Naive thymus-derived CD4-positive, alpha-beta T cell (primary cell): ENCODE measurements around the gene CASP10. TPM values are rescaled to one million over a fixed set of nuclear protein-coding genes. Genes with fewer than 3 reads are reported as not detected.

Source experiments
- ATAC-seq: fragments of 150-1000 bp; cut with Tn5 transposase; 2 replicates; pipeline ENCODE4 v1.10.0; 2021; ENCODE audit warnings: mild to moderate bottlenecking, moderate library complexity
- CTCF ChIA-PET: fragments of 350-600 bp; sonication (Branson Sonifier 250); formaldehyde crosslinking; loops from one replicate; lab custom pipeline; 2021; ENCODE audit warnings: antibody characterized with exemption; lab: Charles Lee
- POLR2A ChIA-PET: fragments of 350-600 bp; sonication (Branson Sonifier 250); formaldehyde crosslinking; loops from one replicate; lab custom pipeline; 2021; ENCODE audit warnings: antibody characterized with exemption, inconsistent platforms; lab: Charles Lee
- DNase-seq, 9 donors: peaks; one replicate each; pipeline versions ENCODE4 v3.0.0 to v3.0.0-alpha.2; 2020 to 2022; ENCODE audit warnings: mixed read lengths in 1 of 9
- H3K27ac ChIP-seq: one replicate; pipeline ENCODE4 v1.7.0; 2013; ENCODE audit warnings: mild to moderate bottlenecking, low read depth, low read length, moderate library complexity
- H3K27me3 ChIP-seq, 2 donors: one replicate each; pipeline ENCODE4 v1.7.0; 2013; ENCODE audit warnings: low read length in 2 of 2, mild to moderate bottlenecking in 2 of 2, moderate library complexity in 2 of 2; ENCODE audit not compliant: control insufficient read depth in 2 of 2, insufficient read depth in 2 of 2
- H3K36me3 ChIP-seq, 3 experiments: 1 replicate in 2 of 3; 2 replicates in 1 of 3; pipeline ENCODE4 v1.7.0; 2013; ENCODE audit warnings: low read length in 3 of 3, mild to moderate bottlenecking in 3 of 3, moderate library complexity in 1 of 3; ENCODE audit not compliant: insufficient read depth in 3 of 3, control insufficient read depth in 2 of 3
- H3K4me1 ChIP-seq, 2 donors: one replicate each; pipeline ENCODE4 v1.7.0; 2013; ENCODE audit warnings: low read length in 2 of 2, mild to moderate bottlenecking in 2 of 2, moderate library complexity in 1 of 2; ENCODE audit not compliant: control insufficient read depth in 2 of 2, insufficient read depth in 2 of 2
- H3K4me3 ChIP-seq: 2 replicates; pipeline ENCODE4 v1.7.0; 2013; ENCODE audit warnings: mild to moderate bottlenecking, low read length
- H3K9me3 ChIP-seq, 3 experiments: 1 replicate in 2 of 3; 2 replicates in 1 of 3; pipeline ENCODE4 v1.7.0; 2013; ENCODE audit warnings: low read length in 3 of 3; ENCODE audit not compliant: control insufficient read depth in 2 of 3
- H3K27ac Mint-ChIP-seq, 9 donors: one replicate each; pipeline ENCODE4 v1.8.0; 2020 to 2022; ENCODE audit warnings: mixed read lengths in 9 of 9, mild to moderate bottlenecking in 8 of 9, moderate library complexity in 5 of 9, inconsistent platforms in 2 of 9
- H3K27me3 Mint-ChIP-seq, 5 donors: one replicate each; pipeline ENCODE4 v1.8.0; 2021 to 2022; ENCODE audit warnings: mixed read lengths in 5 of 5, mild to moderate bottlenecking in 1 of 5
- H3K36me3 Mint-ChIP-seq, 5 donors: one replicate each; pipeline ENCODE4 v1.8.0; 2020 to 2022; ENCODE audit warnings: mixed read lengths in 5 of 5, mild to moderate bottlenecking in 3 of 5, inconsistent platforms in 1 of 5
- H3K4me1 Mint-ChIP-seq, 7 donors: one replicate each; pipeline ENCODE4 v1.8.0; 2020 to 2022; ENCODE audit warnings: mixed read lengths in 7 of 7, mild to moderate bottlenecking in 3 of 7, inconsistent platforms in 1 of 7
- H3K4me3 Mint-ChIP-seq, 10 donors: one replicate each; pipeline ENCODE4 v1.8.0; 2020 to 2022; ENCODE audit warnings: mild to moderate bottlenecking in 10 of 10, mixed read lengths in 10 of 10, moderate library complexity in 6 of 10, inconsistent platforms in 2 of 10
- H3K9me3 Mint-ChIP-seq, 11 donors: one replicate each; pipeline ENCODE4 v1.8.0; 2020 to 2022; ENCODE audit warnings: mixed read lengths in 11 of 11, mild to moderate bottlenecking in 4 of 11, inconsistent platforms in 1 of 11, moderate library complexity in 1 of 11
- intact Hi-C, 2 donors: fragments of 100-400 bp; cut with micrococcal nuclease; formaldehyde crosslinking; loops; one replicate each; pipeline ENCODE4 v1.15.1; 2023
- polyA plus RNA-seq, 2 donors: library from polyadenylated mRNA; unstranded; fragments of 300-500 nt; fragmentation: Illumina TruSeq; gene quantifications; one replicate each; pipeline ENCODE4 v1.2.3, GENCODE V29; 2021
- total RNA-seq, 6 experiments: library from RNA in 5 of 6; stranded (reverse) in 5 of 6; gene quantifications; 1 replicate in 5 of 6; 2 replicates in 1 of 6; pipeline ENCODE4 v1.2.3 and lab custom pipeline; 2021 to 2026

Gene CASP10
- total and polyA plus RNA-seq, 7 experiments from 2014 or later = 15.9 to 49.8 (median 40.8) TPM

DNA sequence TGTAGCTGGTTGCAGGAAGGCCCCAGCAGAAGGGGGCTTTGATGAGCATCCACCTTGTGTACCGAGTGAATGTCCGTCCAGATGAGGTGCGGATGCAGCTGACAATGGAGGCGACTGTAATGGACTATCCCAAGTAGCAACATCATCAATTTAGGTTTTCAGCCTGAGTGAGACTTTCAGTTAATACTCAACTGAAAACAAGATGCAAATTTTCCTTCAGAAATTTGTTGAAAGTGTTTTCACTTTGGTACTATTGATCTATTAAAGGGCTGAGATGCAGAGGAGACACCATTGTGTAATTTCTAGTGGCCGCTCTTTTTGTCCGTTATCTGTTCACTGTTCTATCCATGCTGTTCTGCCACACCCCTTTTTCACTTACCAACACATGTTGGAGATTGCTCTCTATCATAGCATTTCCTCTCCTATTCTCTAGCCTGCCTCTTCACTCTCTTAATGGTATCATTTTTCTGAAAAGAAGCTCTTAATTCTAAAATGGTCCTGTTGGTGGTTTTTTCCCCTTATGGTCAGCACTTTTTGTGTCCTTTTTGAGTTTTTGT lies 65.4 kb downstream of the CASP10 start:
- intact Hi-C loops = no loop called here
- Mint-ChIP-seq H3K36me3 (peaks cover 0 to 62% (median 33%) of the 10 kb centered on the region in 5 donors), H3K4me1 (peaks cover 49 to 91% (median 71%) of the 10 kb centered on the region in 7 donors), H3K27me3 (no peaks in the 10 kb centered on the region), H3K9me3 (peaks cover 0 to 16% (median 0%) of the 10 kb centered on the region in 11 donors), H3K4me3 (peak overlapping the region in 6 of 10 donors; percentile 3 to 48 (median 11)), H3K27ac (peak overlapping the region in 8 of 9 donors; percentile 8 to 95 (median 33))
- Histone ChIP-seq H3K36me3 (peaks cover 0 to 7% (median 0%) of the 10 kb centered on the region in 3 experiments), H3K27me3 (no peaks in the 10 kb centered on the region), H3K4me1 (peaks cover 26 to 30% of the 10 kb centered on the region in 2 donors), H3K4me3 (no peak overlapping the region), H3K9me3 (no peaks in the 10 kb centered on the region), H3K27ac (no peak overlapping the region)
- no peak for ATAC-seq
- ChIA-PET POLR2A (interaction anchor here (0.6 to 1.4 kb wide), 6 partner anchors 9 to 356 kb away, joined by 3 to 8 read pairs (median 3); no protein-coding TSS in a partner anchor), CTCF (interaction anchor here (0.5 to 1.3 kb wide), 2 partner anchors 12 to 29 kb away, joined by 3 to 4 read pairs; partner anchors contain the start of gene CASP8)
- no peak for DNase-seq

GRCh38 chr2:201249889-201250288 lies 66.9 kb downstream of the CASP10 start:
- Mint-ChIP-seq H3K4me1 (peaks cover 55 to 91% (median 77%) of the 10 kb centered on the region in 7 donors), H3K4me3 (peak overlapping the region in 6 of 10 donors; percentile 13 to 51 (median 32)), H3K27me3 (no peaks in the 10 kb centered on the region), H3K27ac (peak overlapping the region; percentile 46 to 95 (median 76)), H3K36me3 (peaks cover 0 to 66% (median 35%) of the 10 kb centered on the region in 5 donors), H3K9me3 (peaks cover 0 to 16% (median 0%) of the 10 kb centered on the region in 11 donors)
- peaks cover 0 to 7% (median 0%) of the 10 kb centered on the region in 3 experiments for H3K36me3 ChIP-seq
- peaks cover 41 to 45% of the 10 kb centered on the region in 2 donors for H3K4me1 ChIP-seq
- no peak for DNase-seq
- no peak for ATAC-seq
- CTCF ChIA-PET = no interaction called here
- no peaks in the 10 kb centered on the region for H3K27me3 ChIP-seq
- POLR2A ChIA-PET = interaction anchor here (1.0 to 1.9 kb wide), 3 partner anchors 10 to 18 kb away, joined by 3 to 5 read pairs (median 4); partner anchors contain the start of gene CASP8
- intact Hi-C loops = loop anchor here in 1 of 2 donors (10.0 kb wide), 2 partner anchors 1015 to 1385 kb away; partner anchors contain the start of genes FAM117B and NOP58
- no peak overlapping the region for H3K27ac ChIP-seq
- no peaks in the 10 kb centered on the region for H3K9me3 ChIP-seq
- H3K4me3 ChIP-seq = no peak overlapping the region

DNA sequence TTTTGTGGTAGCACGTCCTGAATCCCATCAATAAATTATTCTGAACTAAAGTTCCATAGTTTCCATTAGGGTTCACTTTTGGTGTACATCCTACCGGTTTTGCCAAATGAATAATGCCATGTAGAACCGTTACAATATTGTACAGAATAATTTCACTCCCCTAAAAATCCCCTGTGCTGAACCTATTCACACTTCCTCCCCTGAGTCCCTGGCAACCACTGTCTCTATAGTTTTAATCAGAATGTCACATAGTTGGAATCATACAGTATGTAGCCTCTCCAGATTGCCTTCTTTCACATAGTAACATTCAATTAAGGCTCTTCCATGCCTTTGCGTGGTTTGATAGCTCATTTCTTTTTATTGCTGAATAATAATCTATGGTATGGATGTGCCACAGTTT lies 67.8 kb downstream of the CASP10 start:
- peaks cover 48 to 52% of the 10 kb centered on the region in 2 donors for H3K4me1 ChIP-seq
- Mint-ChIP-seq H3K27me3 (no peaks in the 10 kb centered on the region), H3K4me1 (peaks cover 57 to 91% (median 80%) of the 10 kb centered on the region in 7 donors), H3K9me3 (peaks cover 0 to 16% (median 0%) of the 10 kb centered on the region in 11 donors), H3K36me3 (peaks cover 0 to 63% (median 35%) of the 10 kb centered on the region in 5 donors), H3K27ac (peak overlapping the region; percentile 46 to 95 (median 72)), H3K4me3 (peak overlapping the region in 5 of 10 donors; percentile 0 to 17 (median 2))
- no peak for ATAC-seq
- DNase-seq = no peak
- no peaks in the 10 kb centered on the region for H3K27me3 ChIP-seq
- intact Hi-C loops = loop anchor here in 1 of 2 donors (10.0 kb wide), 2 partner anchors 1014 to 1384 kb away; partner anchors contain the start of genes FAM117B and NOP58
- H3K4me3 ChIP-seq = no peak overlapping the region
- H3K27ac ChIP-seq = no peak overlapping the region
- CTCF ChIA-PET = no interaction called here
- POLR2A ChIA-PET = interaction anchor here (1.9 to 4.6 kb wide), 2 partner anchors 9 to 13 kb away, joined by 5 to 16 read pairs; partner anchors contain the start of gene CASP8
- peaks cover 0 to 7% (median 0%) of the 10 kb centered on the region in 3 experiments for H3K36me3 ChIP-seq
- H3K9me3 ChIP-seq = no peaks in the 10 kb centered on the region

GRCh38 chr2:201254081-201254730 lies 71.3 kb downstream of the CASP10 start:
- Mint-ChIP-seq H3K27me3 (no peaks in the 10 kb centered on the region), H3K4me1 (peaks cover 60 to 96% (median 86%) of the 10 kb centered on the region in 7 donors), H3K36me3 (peaks cover 0 to 48% (median 18%) of the 10 kb centered on the region in 5 donors), H3K27ac (peak overlapping the region; percentile 88 to 98 (median 95)), H3K4me3 (peak overlapping the region in 9 of 10 donors; percentile 33 to 73 (median 56)), H3K9me3 (peaks cover 0 to 16% (median 0%) of the 10 kb centered on the region in 11 donors)
- Histone ChIP-seq H3K9me3 (no peaks in the 10 kb centered on the region), H3K4me1 (peaks cover 68 to 76% of the 10 kb centered on the region in 2 donors), H3K36me3 (peaks cover 0 to 7% (median 0%) of the 10 kb centered on the region in 3 experiments), H3K27me3 (no peaks in the 10 kb centered on the region), H3K4me3 (no peak overlapping the region), H3K27ac (peak overlapping the region; percentile 91)
- DNase-seq (peak in 1 of 9 donors; percentile 47), ATAC-seq (no peak)
- ChIA-PET CTCF (interaction anchor here (1.2 to 4.7 kb wide), 4 partner anchors 10 to 109 kb away, joined by 3 to 22 read pairs (median 11); no protein-coding TSS in a partner anchor), POLR2A (interaction anchor here (0.7 to 4.6 kb wide), 8 partner anchors 9 to 21 kb away, joined by 3 to 30 read pairs (median 10); no protein-coding TSS in a partner anchor)
- intact Hi-C loops = loop anchor here in 1 of 2 donors (10.0 kb wide), 2 partner anchors 1011 to 1381 kb away; partner anchors contain the start of genes FAM117B and NOP58

DNA sequence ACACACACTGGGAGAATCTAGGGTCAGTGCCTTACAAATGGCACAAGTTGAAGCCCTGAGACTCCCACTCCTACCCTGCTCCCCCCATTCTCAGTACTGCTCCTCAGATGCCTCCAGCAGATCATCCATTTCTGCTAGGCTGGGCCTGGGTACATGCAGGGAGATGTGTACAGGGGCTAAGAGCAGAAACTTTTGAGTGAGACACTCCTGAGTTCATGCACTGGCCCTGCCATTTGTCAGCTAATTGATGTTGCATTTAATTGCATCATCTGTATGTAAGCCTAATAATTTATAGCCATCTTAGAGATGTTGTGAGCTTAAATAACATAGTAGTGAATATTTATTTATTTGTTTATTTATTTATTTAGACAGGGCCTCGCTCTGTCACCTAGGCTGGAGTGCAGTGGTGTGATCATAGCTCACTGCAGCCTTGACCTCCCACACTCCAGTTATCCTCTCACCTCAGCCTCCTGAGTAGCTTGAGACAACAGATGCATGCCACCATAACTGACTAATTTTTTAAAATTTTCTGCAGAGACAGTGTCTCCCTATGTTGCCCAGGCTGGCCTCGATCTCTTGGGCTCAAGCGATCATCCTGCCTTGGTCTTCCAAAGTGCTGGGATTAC lies 72.6 kb downstream of the CASP10 start:
- Mint-ChIP-seq H3K27me3 (no peaks in the 10 kb centered on the region), H3K36me3 (peaks cover 3 to 38% (median 8%) of the 10 kb centered on the region in 5 donors), H3K4me3 (peak overlapping the region in 6 of 10 donors; percentile 49 to 100 (median 72)), H3K4me1 (peaks cover 58 to 93% (median 80%) of the 10 kb centered on the region in 7 donors), H3K9me3 (peaks cover 0 to 8% (median 0%) of the 10 kb centered on the region in 11 donors), H3K27ac (peak overlapping the region; percentile 95 to 99 (median 98))
- ChIA-PET POLR2A (interaction anchor here (0.6 to 2.5 kb wide), 4 partner anchors 18 to 776 kb away, joined by 3 to 18 read pairs (median 8); partner anchors contain the start of gene CFLAR), CTCF (interaction anchor here (0.6 to 4.7 kb wide), 6 partner anchors 19 to 289 kb away, joined by 3 to 22 read pairs (median 4); partner anchors contain the start of gene CASP10)
- Histone ChIP-seq H3K36me3 (peaks cover 0 to 1% (median 0%) of the 10 kb centered on the region in 3 experiments), H3K4me1 (peaks cover 71 to 80% of the 10 kb centered on the region in 2 donors), H3K4me3 (no peak overlapping the region), H3K9me3 (no peaks in the 10 kb centered on the region), H3K27ac (peak overlapping the region; percentile 91), H3K27me3 (no peaks in the 10 kb centered on the region)
- DNase-seq = no peak
- intact Hi-C loops = loop anchor here (5.0 to 10.0 kb wide), 3 partner anchors 1009 to 1382 kb away; partner anchors contain the start of genes FAM117B (in 1 of the 2) and NOP58 (in 1 of the 2)
- ATAC-seq = no peak
